Measurements from ENCODE around the gene SPDYE4.

GRCh38 chr17:8732406-8733085 lies 25.8 kb downstream of the SPDYE4 start:
- TF ChIP-seq CTCF (IDR thresholded peaks at IDR 0.05) (no peak), EP300 (IDR thresholded peaks at IDR 0.05) (no peak), POLR2A (IDR thresholded peaks at IDR 0.05) (no peak)
